ENCODE results near the gene PDSS1.
"Not testable (repeated sequence)": the region's sequence is repeated elsewhere in the genome, so short reads cannot be mapped to it uniquely, and the experiment has no call there.

DNA sequence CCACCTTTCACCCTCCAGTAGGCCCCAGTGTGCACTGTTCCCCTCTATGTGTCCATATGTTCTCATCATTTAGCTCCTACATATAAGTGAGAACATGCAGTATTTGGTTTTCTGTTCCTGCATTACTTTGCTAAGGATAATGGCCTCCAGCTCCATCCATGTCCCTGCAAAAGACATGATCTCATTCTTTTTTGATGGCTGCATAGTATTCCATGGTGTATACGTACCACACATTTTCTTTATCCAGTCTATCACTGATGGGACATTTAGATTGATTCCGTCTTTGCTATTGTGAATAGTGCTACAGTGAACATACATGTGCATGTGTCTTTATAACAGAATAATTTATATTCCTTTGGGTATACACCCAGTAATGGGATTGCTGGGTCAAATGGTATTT is 92.3 kb downstream of the PDSS1 start:
- TF ChIP-seq, protein P1, sequence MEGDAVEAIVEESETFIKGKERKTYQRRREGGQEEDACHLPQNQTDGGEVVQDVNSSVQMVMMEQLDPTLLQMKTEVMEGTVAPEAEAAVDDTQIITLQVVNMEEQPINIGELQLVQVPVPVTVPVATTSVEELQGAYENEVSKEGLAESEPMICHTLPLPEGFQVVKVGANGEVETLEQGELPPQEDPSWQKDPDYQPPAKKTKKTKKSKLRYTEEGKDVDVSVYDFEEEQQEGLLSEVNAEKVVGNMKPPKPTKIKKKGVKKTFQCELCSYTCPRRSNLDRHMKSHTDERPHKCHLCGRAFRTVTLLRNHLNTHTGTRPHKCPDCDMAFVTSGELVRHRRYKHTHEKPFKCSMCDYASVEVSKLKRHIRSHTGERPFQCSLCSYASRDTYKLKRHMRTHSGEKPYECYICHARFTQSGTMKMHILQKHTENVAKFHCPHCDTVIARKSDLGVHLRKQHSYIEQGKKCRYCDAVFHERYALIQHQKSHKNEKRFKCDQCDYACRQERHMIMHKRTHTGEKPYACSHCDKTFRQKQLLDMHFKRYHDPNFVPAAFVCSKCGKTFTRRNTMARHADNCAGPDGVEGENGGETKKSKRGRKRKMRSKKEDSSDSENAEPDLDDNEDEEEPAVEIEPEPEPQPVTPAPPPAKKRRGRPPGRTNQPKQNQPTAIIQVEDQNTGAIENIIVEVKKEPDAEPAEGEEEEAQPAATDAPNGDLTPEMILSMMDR (optimal IDR thresholded peaks at IDR 0.05 in 1 of 3, IDR thresholded peaks at IDR 0.05 in 1 of 3, conservative IDR thresholded peaks at IDR 0.05 in 1 of 3; ENCODE audit: extremely low read depth in 1 of 3, insufficient read depth in 2 of 3, low read length in 3 of 3) = not testable (repeated sequence)
- not testable (repeated sequence) for TF ChIP-seq EZH2 (IDR thresholded peaks at IDR 0.05; ENCODE audit: low read length)
